Neural cell (in vitro differentiated cells): ENCODE results near the gene IQSEC1. TPM values are rescaled to one million over a fixed set of nuclear protein-coding genes. Genes with fewer than 3 reads are reported as not detected.

Experiments
- H2AFZ ChIP-seq: fragments of 200-600, 300-800 bp; sonication (generic), shearing (Covaris generic); 2 replicates; pipeline ENCODE4 v1.6.0; 2014; ENCODE audit warnings: low read depth, mild to moderate bottlenecking, antibody characterized with exemption, low read length, moderate library complexity
- H3F3A ChIP-seq: fragments of 200-600 bp; shearing (Covaris generic); 2 replicates; pipeline ENCODE4 v1.6.1; 2016; ENCODE audit warnings: mild to moderate bottlenecking, moderate library complexity, mixed read lengths, antibody characterized with exemption, low read length; ENCODE audit not compliant: insufficient read depth, poor library complexity, severe bottlenecking
- H3K27ac ChIP-seq: fragments of 200-600, 300-800 bp; sonication (generic), shearing (Covaris generic); 2 replicates; pipeline ENCODE4 v1.5.1; 2014; ENCODE audit warnings: mild to moderate bottlenecking, low read length, moderate library complexity
- H3K27me3 ChIP-seq: fragments of 300-800, 200-600 bp; sonication (generic), shearing (Covaris generic); 2 replicates; pipeline ENCODE4 v1.6.0; 2014; ENCODE audit warnings: mild to moderate bottlenecking, low read depth, low read length, moderate library complexity; ENCODE audit not compliant: insufficient read depth
- H3K36me3 ChIP-seq: fragments of 300-800, 200-600 bp; sonication (generic), shearing (Covaris generic); 2 replicates; pipeline ENCODE4 v1.5.1; 2014; ENCODE audit warnings: mild to moderate bottlenecking, antibody characterized with exemption, low read length, moderate library complexity; ENCODE audit not compliant: insufficient read depth
- H3K4me2 ChIP-seq: fragments of 300-800, 200-600 bp; sonication (generic), shearing (Covaris generic); 2 replicates; pipeline ENCODE4 v1.6.0; 2014; ENCODE audit warnings: mild to moderate bottlenecking, low read length
- H3K4me3 ChIP-seq: fragments of 300-800, 200-600 bp; sonication (generic), shearing (Covaris generic); 2 replicates; pipeline ENCODE4 v1.5.1; 2014; ENCODE audit warnings: mild to moderate bottlenecking, low read length, moderate library complexity
- H3K79me2 ChIP-seq: fragments of 200-600 bp; shearing (Covaris generic); replicated peaks from 2 replicates; pipeline ENCODE4 v1.6.0; 2014; ENCODE audit warnings: mild to moderate bottlenecking, low read length, moderate library complexity; ENCODE audit not compliant: insufficient read depth
- H3K9ac ChIP-seq: fragments of 300-800, 200-600 bp; sonication (generic), shearing (Covaris generic); 2 replicates; pipeline ENCODE4 v1.6.1; 2016; ENCODE audit warnings: mild to moderate bottlenecking, low read length, mixed read lengths
- H3K9me2 ChIP-seq: fragments of 200-600 bp; shearing (Covaris generic); 2 replicates; pipeline ENCODE4 v1.6.1; 2016; ENCODE audit warnings: mild to moderate bottlenecking, low read length, mixed read lengths; ENCODE audit not compliant: insufficient read depth
- H3K9me3 ChIP-seq: fragments of 200-600, 300-800 bp; sonication (generic), shearing (Covaris generic); 2 replicates; pipeline ENCODE4 v1.6.1; 2016; ENCODE audit warnings: mild to moderate bottlenecking, mixed run types, low read length, moderate library complexity, mixed read lengths
- H4K20me1 ChIP-seq: fragments of 200-600 bp; shearing (Covaris generic); 2 replicates; pipeline ENCODE4 v1.6.1; 2016; ENCODE audit warnings: mild to moderate bottlenecking, mixed run types; ENCODE audit not compliant: insufficient read depth
- EP300 ChIP-seq: fragments of 450-650 bp; conservative IDR thresholded peaks from 2 replicates; pipeline ENCODE4 v1.6.1; 2014; ENCODE audit warnings: antibody characterized with exemption, mild to moderate bottlenecking, moderate library complexity; ENCODE audit not compliant: poor library complexity, severe bottlenecking
- EZH2 ChIP-seq: fragments of 200-600, 300-800 bp; shearing (Covaris generic), sonication (generic); IDR thresholded peaks from 2 replicates; pipeline ENCODE4 v1.6.1; 2014; ENCODE audit warnings: antibody characterized with exemption, low read length, borderline replicate concordance, mild to moderate bottlenecking; ENCODE audit not compliant: insufficient read depth, poor library complexity, severe bottlenecking
- MXI1 ChIP-seq: fragments of 450-650 bp; conservative IDR thresholded peaks from 2 replicates; pipeline ENCODE4 v1.6.1; 2014; ENCODE audit warnings: antibody characterized with exemption, mild to moderate bottlenecking; ENCODE audit not compliant: poor library complexity, severe bottlenecking
- POLR2AphosphoS5 ChIP-seq: IDR thresholded peaks from 2 replicates; pipeline ENCODE4 v1.6.1; 2012
- RAD21 ChIP-seq: fragments of 450-650 bp; conservative IDR thresholded peaks from 2 replicates; pipeline ENCODE4 v1.6.1; 2014; ENCODE audit warnings: antibody characterized with exemption, mild to moderate bottlenecking, moderate library complexity
- SMC3 ChIP-seq: fragments of 450-650 bp; conservative IDR thresholded peaks from 2 replicates; pipeline ENCODE4 v1.6.1; 2014; ENCODE audit warnings: antibody characterized with exemption, mild to moderate bottlenecking, moderate library complexity; ENCODE audit not compliant: poor library complexity
- TAF1 ChIP-seq: IDR thresholded peaks from 2 replicates; pipeline ENCODE4 v1.6.1; 2012; ENCODE audit warnings: low read depth
- polyA plus RNA-seq: library from polyadenylated mRNA; depleted of rRNA; stranded (reverse); fragments of >200 nt; gene quantifications from 2 replicates; pipeline ENCODE4 v1.2.3, GENCODE V29; 2014
- TF ChIP-seq, protein P1 (sequence below): fragments of 450-650 bp; IDR thresholded peaks from 2 replicates; pipeline ENCODE4 v1.5.1; 2014; ENCODE audit warnings: antibody characterized with exemption, mild to moderate bottlenecking, moderate library complexity; ENCODE audit not compliant: poor library complexity, severe bottlenecking
- TF ChIP-seq, protein P2 (sequence below): IDR thresholded peaks from 2 replicates; pipeline ENCODE4 v1.6.1; 2012; ENCODE audit warnings: borderline replicate concordance

Gene IQSEC1
- polyA plus RNA-seq, 1 donor from 2014 or later = 6.0 TPM

DNA sequence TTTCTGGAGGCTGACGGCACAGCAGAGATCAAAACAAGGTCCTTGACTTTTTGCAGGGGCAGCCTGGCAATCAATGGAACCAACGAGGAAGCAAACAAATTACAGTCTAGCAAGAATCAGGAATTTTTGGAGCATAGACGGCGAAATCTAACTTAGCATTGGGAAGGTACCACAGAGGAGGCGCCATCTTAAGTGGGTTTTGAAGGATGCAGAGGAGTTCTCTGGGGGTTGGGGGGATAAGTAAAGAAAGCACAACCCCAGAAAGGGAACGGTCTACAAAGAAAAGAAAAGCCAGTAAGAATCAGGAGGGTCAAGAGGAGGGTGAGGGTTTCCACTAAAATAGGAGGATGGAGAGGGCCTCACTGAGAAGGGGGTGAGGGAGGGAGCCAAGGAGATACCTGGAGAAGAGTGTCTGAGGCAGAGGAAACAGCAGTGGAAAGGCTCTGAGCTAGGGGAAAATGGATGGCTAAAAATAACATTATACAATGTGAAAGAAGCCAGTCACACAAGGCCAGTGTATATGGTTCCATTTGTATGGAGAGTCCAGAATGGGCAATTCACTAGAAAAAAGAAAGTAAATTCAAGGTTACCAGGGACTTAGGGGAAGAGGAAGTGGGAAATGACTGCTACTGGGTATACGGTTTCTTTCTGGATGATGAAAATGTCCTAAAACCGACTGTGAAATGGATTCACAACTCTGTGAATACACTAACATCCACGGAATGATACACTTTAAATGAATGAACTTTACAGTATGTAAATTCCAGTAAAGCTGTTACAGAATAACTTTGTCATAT, 25.2 kb upstream of the IQSEC1 start:
- H2AFZ ChIP-seq = no peak overlapping the region
- H3K9me3 ChIP-seq = no peaks in the 10 kb centered on the region
- H3K27me3 ChIP-seq = no peaks in the 10 kb centered on the region
- no peak for TF ChIP-seq POLR2AphosphoS5
- TF ChIP-seq, protein P1, sequence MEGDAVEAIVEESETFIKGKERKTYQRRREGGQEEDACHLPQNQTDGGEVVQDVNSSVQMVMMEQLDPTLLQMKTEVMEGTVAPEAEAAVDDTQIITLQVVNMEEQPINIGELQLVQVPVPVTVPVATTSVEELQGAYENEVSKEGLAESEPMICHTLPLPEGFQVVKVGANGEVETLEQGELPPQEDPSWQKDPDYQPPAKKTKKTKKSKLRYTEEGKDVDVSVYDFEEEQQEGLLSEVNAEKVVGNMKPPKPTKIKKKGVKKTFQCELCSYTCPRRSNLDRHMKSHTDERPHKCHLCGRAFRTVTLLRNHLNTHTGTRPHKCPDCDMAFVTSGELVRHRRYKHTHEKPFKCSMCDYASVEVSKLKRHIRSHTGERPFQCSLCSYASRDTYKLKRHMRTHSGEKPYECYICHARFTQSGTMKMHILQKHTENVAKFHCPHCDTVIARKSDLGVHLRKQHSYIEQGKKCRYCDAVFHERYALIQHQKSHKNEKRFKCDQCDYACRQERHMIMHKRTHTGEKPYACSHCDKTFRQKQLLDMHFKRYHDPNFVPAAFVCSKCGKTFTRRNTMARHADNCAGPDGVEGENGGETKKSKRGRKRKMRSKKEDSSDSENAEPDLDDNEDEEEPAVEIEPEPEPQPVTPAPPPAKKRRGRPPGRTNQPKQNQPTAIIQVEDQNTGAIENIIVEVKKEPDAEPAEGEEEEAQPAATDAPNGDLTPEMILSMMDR = no peak
- no peak for TF ChIP-seq RAD21
- no peak for TF ChIP-seq TAF1
- TF ChIP-seq, protein P2, sequence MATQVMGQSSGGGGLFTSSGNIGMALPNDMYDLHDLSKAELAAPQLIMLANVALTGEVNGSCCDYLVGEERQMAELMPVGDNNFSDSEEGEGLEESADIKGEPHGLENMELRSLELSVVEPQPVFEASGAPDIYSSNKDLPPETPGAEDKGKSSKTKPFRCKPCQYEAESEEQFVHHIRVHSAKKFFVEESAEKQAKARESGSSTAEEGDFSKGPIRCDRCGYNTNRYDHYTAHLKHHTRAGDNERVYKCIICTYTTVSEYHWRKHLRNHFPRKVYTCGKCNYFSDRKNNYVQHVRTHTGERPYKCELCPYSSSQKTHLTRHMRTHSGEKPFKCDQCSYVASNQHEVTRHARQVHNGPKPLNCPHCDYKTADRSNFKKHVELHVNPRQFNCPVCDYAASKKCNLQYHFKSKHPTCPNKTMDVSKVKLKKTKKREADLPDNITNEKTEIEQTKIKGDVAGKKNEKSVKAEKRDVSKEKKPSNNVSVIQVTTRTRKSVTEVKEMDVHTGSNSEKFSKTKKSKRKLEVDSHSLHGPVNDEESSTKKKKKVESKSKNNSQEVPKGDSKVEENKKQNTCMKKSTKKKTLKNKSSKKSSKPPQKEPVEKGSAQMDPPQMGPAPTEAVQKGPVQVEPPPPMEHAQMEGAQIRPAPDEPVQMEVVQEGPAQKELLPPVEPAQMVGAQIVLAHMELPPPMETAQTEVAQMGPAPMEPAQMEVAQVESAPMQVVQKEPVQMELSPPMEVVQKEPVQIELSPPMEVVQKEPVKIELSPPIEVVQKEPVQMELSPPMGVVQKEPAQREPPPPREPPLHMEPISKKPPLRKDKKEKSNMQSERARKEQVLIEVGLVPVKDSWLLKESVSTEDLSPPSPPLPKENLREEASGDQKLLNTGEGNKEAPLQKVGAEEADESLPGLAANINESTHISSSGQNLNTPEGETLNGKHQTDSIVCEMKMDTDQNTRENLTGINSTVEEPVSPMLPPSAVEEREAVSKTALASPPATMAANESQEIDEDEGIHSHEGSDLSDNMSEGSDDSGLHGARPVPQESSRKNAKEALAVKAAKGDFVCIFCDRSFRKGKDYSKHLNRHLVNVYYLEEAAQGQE = no peak
- TF ChIP-seq EP300 = no peak
- no peak for TF ChIP-seq EZH2
- TF ChIP-seq SMC3 = no peak
- TF ChIP-seq MXI1 = no peak
- no peak overlapping the region for H3K27ac ChIP-seq
- no peaks in the 10 kb centered on the region for H3K9me2 ChIP-seq
- H3K4me2 ChIP-seq = no peak overlapping the region
- no peaks in the 10 kb centered on the region for H3F3A ChIP-seq
- no peaks in the 10 kb centered on the region for H3K36me3 ChIP-seq
- no peaks in the 10 kb centered on the region for H4K20me1 ChIP-seq
- no peak overlapping the region for H3K9ac ChIP-seq
- H3K4me3 ChIP-seq = no peak overlapping the region
- no peaks in the 10 kb centered on the region for H3K79me2 ChIP-seq

DNA sequence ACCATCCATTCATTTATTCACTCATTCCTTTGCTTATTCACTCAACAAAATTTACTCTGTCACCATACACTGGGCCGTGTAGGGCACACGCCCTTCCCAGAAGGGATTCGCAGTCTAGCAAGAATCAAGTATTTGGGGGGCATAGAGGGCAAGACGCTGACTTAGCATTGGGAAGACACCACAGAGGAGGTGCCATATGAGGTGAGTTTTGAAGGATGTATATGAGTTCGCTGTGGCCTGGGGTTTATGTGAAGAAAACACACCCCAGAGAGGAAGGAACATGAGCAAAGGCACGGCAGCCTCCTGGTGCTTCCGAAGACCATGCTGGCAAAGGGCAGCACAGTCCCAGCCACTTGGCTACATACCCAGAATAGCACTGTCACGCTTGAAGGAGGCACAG, 23.1 kb upstream of the IQSEC1 start:
- H3K79me2 ChIP-seq = no peaks in the 10 kb centered on the region
- no peak overlapping the region for H3K27ac ChIP-seq
- H3F3A ChIP-seq = no peaks in the 10 kb centered on the region
- TF ChIP-seq MXI1 = no peak
- TF ChIP-seq, protein P1 = no peak
- no peak for TF ChIP-seq POLR2AphosphoS5
- TF ChIP-seq, protein P2 = no peak
- TF ChIP-seq EP300 = no peak
- TF ChIP-seq EZH2 = no peak
- no peak for TF ChIP-seq TAF1
- no peak for TF ChIP-seq SMC3
- no peak for TF ChIP-seq RAD21
- no peak overlapping the region for H3K4me3 ChIP-seq
- H3K9me3 ChIP-seq = no peaks in the 10 kb centered on the region
- H3K9ac ChIP-seq = no peak overlapping the region
- no peak overlapping the region for H3K4me2 ChIP-seq
- H3K36me3 ChIP-seq = no peaks in the 10 kb centered on the region
- H3K27me3 ChIP-seq = no peaks in the 10 kb centered on the region
- H2AFZ ChIP-seq = no peak overlapping the region
- no peaks in the 10 kb centered on the region for H4K20me1 ChIP-seq
- H3K9me2 ChIP-seq = no peaks in the 10 kb centered on the region
